K562 (cell line): ENCODE results near the gene FAM107B.

Experiments used
- ARID3A ChIP-seq: IDR thresholded peaks from 2 replicates; pipeline ENCODE4 v1.6.1; 2012; ENCODE audit warnings: low read depth, low read length, improper control_type of control experiment, borderline replicate concordance
- EHMT2 ChIP-seq: fragments of 450-650 bp; IDR thresholded peaks from 2 replicates; pipeline ENCODE4 v1.6.1; 2018; ENCODE audit warnings: antibody characterized with exemption
- GTF2F1 ChIP-seq: IDR thresholded peaks from 2 replicates; pipeline ENCODE4 v1.6.1; 2011; ENCODE audit warnings: low read depth, low read length, improper control_type of control experiment
- HIVEP1 ChIP-seq: fragments of 250-450 bp; sonication (Bioruptor Pico); IDR thresholded peaks from 2 replicates; pipeline ENCODE4 v1.4.0; 2020; ENCODE audit warnings: mild to moderate bottlenecking
- PML ChIP-seq: IDR thresholded peaks from 2 replicates; pipeline ENCODE4 v1.6.1; 2012; ENCODE audit warnings: low read length, inconsistent platforms
- POLR2G ChIP-seq: fragments of 200-400 bp; formaldehyde crosslinking; IDR thresholded peaks from 2 replicates; pipeline ENCODE4 v1.6.1; 2017; ENCODE audit warnings: low read depth, mild to moderate bottlenecking, antibody characterized with exemption, low read length, moderate library complexity
- ZBTB8A ChIP-seq: fragments of 450-650 bp; IDR thresholded peaks from 2 replicates; pipeline ENCODE4 v1.6.1; 2018; ENCODE audit warnings: mild to moderate bottlenecking, moderate library complexity; ENCODE audit not compliant: partially characterized antibody
- ZNF184 ChIP-seq: sonication (generic); formaldehyde crosslinking; IDR thresholded peaks from 2 replicates; pipeline ENCODE4 v1.5.0; 2020; ENCODE audit warnings: missing genetic modification reagents

- TF ChIP-seq GTF2F1: no peak
- no peak for TF ChIP-seq ARID3A
- TF ChIP-seq HIVEP1 (CRISPR knock-in tag): no peak
- no peak for TF ChIP-seq PML
- TF ChIP-seq ZBTB8A: no peak
- no peak for TF ChIP-seq EHMT2
- TF ChIP-seq POLR2G: no peak
- TF ChIP-seq ZNF184 (CRISPR knock-in tag): no peak
Measured at GRCh38 chr10:14530465-14530864, 244.2 kb downstream of the FAM107B start.
